ENCODE data around the gene UTS2R.

DNA sequence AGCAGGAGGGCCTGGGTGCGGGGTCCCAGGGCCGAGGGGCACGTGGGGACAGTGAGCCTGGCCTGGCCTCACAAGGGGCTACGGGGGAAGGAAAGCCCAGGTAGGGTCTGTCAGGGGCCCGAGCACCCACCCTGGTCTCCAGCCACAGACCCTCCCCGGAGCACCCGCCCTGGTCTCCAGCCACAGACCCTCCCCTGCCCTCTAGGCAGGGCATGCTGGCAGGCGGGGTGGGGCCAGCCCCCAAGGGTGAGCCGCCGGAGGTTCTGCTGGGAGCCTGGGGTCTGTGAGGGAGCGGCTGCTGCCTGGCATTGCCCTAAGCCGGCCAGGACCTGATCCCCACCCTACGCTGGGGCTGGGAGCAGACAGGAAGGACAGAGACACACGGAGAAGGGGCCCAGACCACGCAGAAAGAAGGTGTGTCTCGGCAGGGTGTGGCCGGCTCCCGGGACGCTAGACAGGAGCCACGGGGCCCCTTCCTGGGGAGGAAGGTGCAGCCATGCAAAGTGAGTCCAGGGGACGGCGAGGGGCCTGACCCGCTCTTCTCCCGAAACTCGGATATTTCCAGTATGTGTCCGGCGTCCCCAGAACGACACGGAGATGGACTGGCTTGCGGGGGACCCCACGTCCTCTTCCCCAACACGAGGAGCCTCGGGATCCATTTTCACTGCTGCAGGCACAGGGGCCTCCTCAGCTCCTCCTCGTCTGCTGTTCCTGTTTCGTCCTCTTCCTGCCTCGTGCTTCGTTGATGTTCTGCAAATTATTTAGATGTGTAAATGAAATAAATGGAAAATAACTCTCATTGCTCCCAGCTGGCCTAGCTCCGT lies 15.5 kb downstream of the UTS2R start:
- TF ChIP-seq CTCF (IDR thresholded peaks at IDR 0.05) (no peak), POLR2A (IDR thresholded peaks at IDR 0.05) (no peak)

Measured in heart left ventricle (tissue), 13 donors.